Duodenal mucosa (tissue), 2 donors: Measurements from ENCODE around the gene RMND5A.

ENCODE experiments used
- H3K27ac ChIP-seq: one replicate; pipeline ENCODE4 v1.7.0; 2013; ENCODE audit warnings: low read depth, low read length
- H3K27me3 ChIP-seq, 2 donors: one replicate each; pipeline ENCODE4 v1.7.0; 2013; ENCODE audit warnings: low read length in 2 of 2, control low read depth in 1 of 2; ENCODE audit not compliant: insufficient read depth in 2 of 2, control insufficient read depth in 1 of 2
- H3K36me3 ChIP-seq, 2 donors: one replicate each; pipeline ENCODE4 v1.7.0; 2013; ENCODE audit warnings: low read length in 2 of 2, control low read depth in 1 of 2; ENCODE audit not compliant: insufficient read depth in 2 of 2, control insufficient read depth in 1 of 2
- H3K4me1 ChIP-seq, 2 donors: one replicate each; pipeline ENCODE4 v1.7.0; 2013; ENCODE audit warnings: low read length in 2 of 2, control low read depth in 1 of 2; ENCODE audit not compliant: insufficient read depth in 2 of 2, control insufficient read depth in 1 of 2
- H3K4me3 ChIP-seq, 2 donors: one replicate each; pipeline ENCODE4 v1.7.0; 2013; ENCODE audit warnings: low read length in 2 of 2, low read depth in 1 of 2
- H3K9ac ChIP-seq, 2 donors: one replicate each; pipeline ENCODE4 v1.7.0; 2013; ENCODE audit warnings: low read length in 2 of 2, low read depth in 1 of 2
- H3K9me3 ChIP-seq, 2 donors: one replicate each; pipeline ENCODE4 v1.7.0; 2013; ENCODE audit warnings: low read length in 2 of 2, control low read depth in 1 of 2; ENCODE audit not compliant: control insufficient read depth in 1 of 2

RMND5A gene

GRCh38 chr2:86778957-86779356 lies 58.9 kb downstream of the RMND5A start:
- no peak overlapping the region for H3K4me3 ChIP-seq

DNA sequence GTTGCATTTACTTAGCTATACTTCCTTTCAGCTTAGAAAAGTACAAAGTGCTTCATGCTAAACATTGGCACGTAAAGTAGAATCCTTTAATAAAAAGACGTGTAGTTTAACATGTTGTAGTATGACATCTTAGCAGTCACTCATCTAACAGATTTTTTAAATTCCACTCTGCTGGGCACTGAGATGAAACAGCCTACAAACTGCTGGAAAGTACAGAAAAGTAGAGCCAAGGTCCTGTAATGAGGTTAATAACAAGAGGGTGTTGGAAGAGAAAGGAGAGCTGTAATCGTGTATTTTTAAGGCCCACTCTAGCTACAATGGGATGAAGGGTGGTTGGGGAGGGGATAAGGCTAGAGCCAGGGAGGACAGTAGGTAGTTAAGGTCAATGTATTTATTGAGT lies 59.9 kb downstream of the RMND5A start:
- H3K9me3 ChIP-seq: no peaks in the 10 kb centered on the region
- H3K4me3 ChIP-seq: no peak overlapping the region
- peaks cover 5 to 16% of the 10 kb centered on the region in 2 donors for H3K36me3 ChIP-seq
- H3K27me3 ChIP-seq: peaks cover 0 to 3% of the 10 kb centered on the region in 2 donors
- H3K27ac ChIP-seq: no peak overlapping the region
- H3K9ac ChIP-seq: no peak overlapping the region
- H3K4me1 ChIP-seq: no peaks in the 10 kb centered on the region

More at GRCh38 chr2:86778957-86779356, 58.9 kb downstream of the RMND5A start:
- Histone ChIP-seq H3K36me3 (peaks cover 8 to 26% of the 10 kb centered on the region in 2 donors), H3K27ac (no peak overlapping the region), H3K27me3 (peaks cover 0 to 3% of the 10 kb centered on the region in 2 donors), H3K9me3 (no peaks in the 10 kb centered on the region), H3K4me1 (no peaks in the 10 kb centered on the region), H3K9ac (no peak overlapping the region)

- Histone ChIP-seq H3K27me3 (peaks cover 0 to 3% of the 10 kb centered on the region in 2 donors), H3K9me3 (no peaks in the 10 kb centered on the region), H3K36me3 (peaks cover 2 to 4% of the 10 kb centered on the region in 2 donors), H3K4me3 (no peak overlapping the region), H3K9ac (no peak overlapping the region), H3K4me1 (no peaks in the 10 kb centered on the region), H3K27ac (no peak overlapping the region)
Measured at GRCh38 chr2:86781363-86781762, 61.3 kb downstream of the RMND5A start.

DNA sequence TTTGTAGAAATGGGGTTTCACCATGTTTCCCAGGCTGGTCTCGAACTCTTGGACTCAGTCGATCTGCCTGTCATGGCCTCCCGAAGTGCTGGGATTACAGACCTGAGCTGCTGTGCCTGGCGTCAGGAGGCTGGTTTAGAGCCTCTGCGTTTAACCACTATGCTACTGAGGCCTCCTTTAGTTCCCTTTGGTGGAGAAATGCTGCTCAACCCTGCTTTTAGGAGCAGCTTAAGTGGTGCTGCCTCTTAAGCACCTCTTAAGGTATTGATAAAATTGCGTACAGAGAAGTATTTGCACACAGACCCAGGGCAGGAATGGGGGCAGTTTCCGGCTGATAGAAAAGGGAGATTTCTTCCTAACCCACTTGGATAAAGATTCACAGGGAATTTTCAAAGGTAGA lies 62.7 kb downstream of the RMND5A start:
- Histone ChIP-seq H3K9me3 (no peaks in the 10 kb centered on the region), H3K4me3 (no peak overlapping the region), H3K9ac (no peak overlapping the region), H3K27me3 (peaks cover 6 to 10% of the 10 kb centered on the region in 2 donors), H3K27ac (no peak overlapping the region), H3K4me1 (no peaks in the 10 kb centered on the region), H3K36me3 (no peaks in the 10 kb centered on the region)

DNA sequence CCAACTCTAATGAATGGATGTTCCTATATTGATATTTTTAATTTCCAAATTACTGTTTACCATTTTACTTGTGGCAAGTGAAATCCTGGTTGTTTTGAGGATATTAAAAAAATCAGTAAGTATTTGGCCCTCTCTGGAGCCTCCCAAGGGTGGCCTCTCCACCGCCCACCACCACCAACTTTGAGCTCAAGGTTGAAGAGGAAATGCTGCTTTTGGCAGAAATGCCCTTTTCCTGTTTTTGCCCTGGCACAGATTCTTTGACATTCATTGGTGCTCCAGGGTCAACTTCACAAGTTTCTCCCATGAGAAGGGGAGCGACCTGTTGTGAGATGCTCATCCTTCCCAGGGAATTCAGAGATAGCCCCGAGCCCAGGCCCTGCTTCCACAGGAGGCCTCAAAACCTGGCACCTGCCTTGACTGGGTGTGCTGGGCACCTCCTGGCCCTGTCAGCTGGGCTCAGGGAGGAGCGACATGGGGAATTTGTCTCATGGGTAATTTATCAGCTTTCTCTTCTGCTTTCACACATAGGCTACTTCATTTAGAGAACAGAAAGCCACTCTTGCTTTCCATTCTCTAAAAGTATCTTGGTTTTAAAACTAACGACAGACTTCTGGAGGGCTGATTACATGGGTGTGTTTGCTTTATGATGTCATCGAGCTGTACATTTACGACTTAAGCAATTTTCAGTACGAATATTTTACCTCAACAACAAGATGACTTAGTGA lies 63.7 kb downstream of the RMND5A start:
- Histone ChIP-seq H3K36me3 (no peaks in the 10 kb centered on the region), H3K9ac (no peak overlapping the region), H3K4me3 (no peak overlapping the region), H3K27ac (no peak overlapping the region), H3K9me3 (no peaks in the 10 kb centered on the region), H3K27me3 (peaks cover 10 to 12% of the 10 kb centered on the region in 2 donors), H3K4me1 (no peaks in the 10 kb centered on the region)

DNA sequence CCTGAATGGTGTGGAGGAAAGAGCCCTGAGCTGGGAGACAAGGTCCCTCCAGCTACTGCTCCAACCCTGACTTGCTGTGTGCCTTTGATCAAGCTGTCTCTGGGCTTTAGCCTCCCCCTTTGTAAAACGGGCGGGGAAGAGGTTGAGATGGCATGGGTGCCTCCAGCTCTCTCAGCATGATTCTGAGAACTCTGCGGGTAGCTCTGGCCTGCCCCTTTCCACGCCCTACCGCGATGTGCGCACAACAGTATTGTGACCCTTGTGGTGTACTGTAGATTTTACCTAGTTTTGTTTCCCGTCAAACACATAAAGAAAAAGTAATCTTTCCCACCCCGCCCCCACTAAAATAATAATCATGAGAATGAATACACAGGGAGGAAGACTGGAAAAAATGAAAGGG lies 65.4 kb downstream of the RMND5A start:
- no peak overlapping the region for H3K27ac ChIP-seq
- H3K9ac ChIP-seq: no peak overlapping the region
- H3K27me3 ChIP-seq: peaks cover 26 to 28% of the 10 kb centered on the region in 2 donors
- H3K4me1 ChIP-seq: peaks cover 0 to 8% of the 10 kb centered on the region in 2 donors
- H3K9me3 ChIP-seq: no peaks in the 10 kb centered on the region
- no peak overlapping the region for H3K4me3 ChIP-seq
- no peaks in the 10 kb centered on the region for H3K36me3 ChIP-seq

DNA sequence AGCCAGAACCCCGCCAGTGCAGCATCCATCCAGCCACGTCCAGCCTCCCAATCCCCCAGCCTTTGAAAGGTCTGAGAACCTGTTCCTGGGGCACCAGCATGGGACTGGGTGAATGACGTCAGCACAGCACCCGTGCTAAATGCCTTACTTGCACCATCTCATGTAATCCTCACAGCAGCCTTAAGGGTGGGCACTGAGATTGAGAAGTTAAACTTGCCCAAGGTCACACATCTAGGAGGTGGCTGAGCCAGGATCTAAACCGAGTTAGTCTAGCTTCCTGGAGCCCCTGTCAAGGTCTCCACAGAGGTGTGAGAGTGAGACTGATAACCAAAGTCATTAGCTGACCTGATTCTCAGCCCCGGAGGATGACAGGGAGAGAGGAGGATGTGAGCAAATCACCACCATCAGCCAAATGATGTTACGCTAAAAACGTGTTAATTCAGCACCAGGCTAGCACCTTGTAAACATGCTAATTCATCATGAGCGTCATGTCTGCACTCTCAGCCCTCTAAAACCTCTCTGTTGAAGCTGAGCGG lies 66.0 kb downstream of the RMND5A start:
- Histone ChIP-seq H3K27ac (no peak overlapping the region), H3K36me3 (no peaks in the 10 kb centered on the region), H3K27me3 (peaks cover 30 to 32% of the 10 kb centered on the region in 2 donors), H3K9ac (no peak overlapping the region), H3K4me1 (peaks cover 1 to 11% of the 10 kb centered on the region in 2 donors), H3K4me3 (no peak overlapping the region), H3K9me3 (no peaks in the 10 kb centered on the region)

GRCh38 chr2:86787736-86788135 lies 67.6 kb downstream of the RMND5A start:
- Histone ChIP-seq H3K9ac (no peak overlapping the region), H3K9me3 (no peaks in the 10 kb centered on the region), H3K4me3 (no peak overlapping the region), H3K36me3 (no peaks in the 10 kb centered on the region), H3K27ac (no peak overlapping the region), H3K27me3 (peaks cover 42 to 47% of the 10 kb centered on the region in 2 donors), H3K4me1 (peaks cover 6 to 18% of the 10 kb centered on the region in 2 donors)

DNA sequence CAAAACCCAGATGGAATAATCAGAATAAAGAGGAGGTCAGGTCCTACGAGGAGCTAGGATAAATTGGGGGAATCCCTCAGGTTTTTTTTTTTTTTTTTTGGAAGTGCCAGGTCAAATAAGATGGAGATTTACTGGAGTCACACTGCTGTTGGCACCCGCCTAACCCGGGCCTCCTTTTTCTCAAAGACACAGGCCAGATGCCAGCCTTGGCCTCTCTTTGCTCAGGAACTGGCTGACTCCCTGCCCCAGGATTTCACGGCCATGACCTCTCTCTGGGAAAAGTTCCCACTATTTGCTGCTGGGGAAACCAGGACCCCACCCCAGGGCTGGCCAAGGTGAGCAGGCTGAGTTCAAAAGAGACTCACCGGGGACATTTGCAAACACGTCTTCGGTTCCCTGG lies 68.1 kb downstream of the RMND5A start:
- peaks cover 46 to 51% of the 10 kb centered on the region in 2 donors for H3K27me3 ChIP-seq
- peaks cover 6 to 18% of the 10 kb centered on the region in 2 donors for H3K4me1 ChIP-seq
- no peaks in the 10 kb centered on the region for H3K36me3 ChIP-seq
- H3K27ac ChIP-seq: no peak overlapping the region
- H3K4me3 ChIP-seq: no peak overlapping the region
- H3K9me3 ChIP-seq: no peaks in the 10 kb centered on the region
- no peak overlapping the region for H3K9ac ChIP-seq

DNA sequence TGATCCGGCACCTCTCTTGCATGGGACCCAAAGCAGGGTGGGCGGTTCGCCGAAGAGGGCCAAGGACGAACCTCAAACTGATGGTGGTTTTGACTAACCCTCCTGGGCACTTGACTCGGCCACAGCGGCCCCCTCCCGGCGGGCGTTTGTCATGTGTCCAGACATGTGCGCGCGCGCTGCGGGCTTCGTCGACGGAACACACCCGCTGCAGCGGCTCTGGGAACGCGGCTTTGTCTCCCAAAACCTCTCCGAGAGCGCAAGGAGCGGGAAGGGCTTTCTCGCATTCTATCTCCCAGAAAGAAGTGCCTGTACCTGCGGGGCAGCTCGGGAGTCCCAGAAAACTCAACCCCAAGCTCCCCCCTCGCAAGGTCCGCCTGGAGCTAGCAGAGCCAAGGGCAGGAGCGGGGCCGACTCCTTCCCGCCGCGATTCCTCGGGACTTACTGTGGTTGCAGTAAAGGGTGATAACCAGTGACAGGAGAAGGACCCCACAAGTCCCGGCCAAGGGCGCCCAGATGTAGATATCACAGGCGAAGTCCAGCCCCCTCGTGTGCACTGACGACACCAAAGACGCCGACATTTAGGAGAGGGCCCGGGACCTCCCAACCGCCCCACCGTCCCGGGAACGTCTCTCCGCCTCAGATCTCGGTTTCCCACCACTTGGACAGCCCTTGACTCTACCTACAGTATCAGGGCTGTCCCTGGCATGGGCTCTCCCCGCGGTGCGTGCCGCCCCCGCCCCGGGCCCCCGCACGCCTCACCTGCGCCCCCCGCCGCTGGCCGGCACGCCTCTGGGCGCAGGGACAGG lies 69.0 kb downstream of the RMND5A start:
- Histone ChIP-seq H3K27ac (no peak overlapping the region), H3K27me3 (peaks cover 54 to 60% of the 10 kb centered on the region in 2 donors), H3K9ac (no peak overlapping the region), H3K4me3 (peak overlapping the region; percentile 3 to 28), H3K4me1 (peaks cover 6 to 18% of the 10 kb centered on the region in 2 donors), H3K36me3 (no peaks in the 10 kb centered on the region), H3K9me3 (no peaks in the 10 kb centered on the region)
